ENCODE data around the gene PTAR1.

Gene PTAR1

GRCh38 chr9:69674112-69674685 lies 85.6 kb downstream of the PTAR1 start:
- peak; percentile 35 for DNase-seq (ENCODE audit: low read depth, low spot score)

- DNase-seq (ENCODE audit: low read depth, low spot score), result no peak
Measured at GRCh38 chr9:69673311-69673640, 86.5 kb downstream of the PTAR1 start.

- peak; percentile 95 for DNase-seq (ENCODE audit: low read depth, low spot score)
Measured at GRCh38 chr9:69672596-69673310, 87.1 kb downstream of the PTAR1 start.

GRCh38 chr9:69671879-69672595 lies 87.8 kb downstream of the PTAR1 start, which contains the start of gene APBA1:
Gene APBA1 (minus strand): TSS chr9:69672371.
- peak; percentile 55 for DNase-seq (ENCODE audit: low read depth, low spot score)

- DNase-seq (ENCODE audit: low read depth, low spot score), result no peak
Measured at GRCh38 chr9:69671311-69671878, 88.4 kb downstream of the PTAR1 start.

GRCh38 chr9:69667306-69667705 lies 92.5 kb downstream of the PTAR1 start:
- DNase-seq (ENCODE audit: low read depth, low spot score), result peak; percentile 19

- DNase-seq (ENCODE audit: low read depth, low spot score), result no peak
Measured at GRCh38 chr9:69660304-69660703, 99.5 kb downstream of the PTAR1 start.

Data from ELF-1 (cell line).